Body of pancreas (tissue), 4 donors: ENCODE measurements around the gene TMPRSS5.

Experiments used
- CTCF ChIP-seq, 7 experiments: fragments of 450-650 bp in 4 of 7; fragments of 200-600 bp in 3 of 7; sonication (generic) in 3 of 7; IDR thresholded peaks; one replicate each; pipeline ENCODE4 v1.5.1; 2016 to 2019; ENCODE audit warnings: antibody characterized with exemption in 7 of 7
- POLR2A ChIP-seq, 3 donors: fragments of 450-650 bp; IDR thresholded peaks; one replicate each; pipeline ENCODE4 v1.6.1; 2016; ENCODE audit warnings: antibody characterized with exemption in 3 of 3, mild to moderate bottlenecking in 2 of 3

- TF ChIP-seq POLR2A (IDR thresholded peaks at IDR 0.05) (no peak), CTCF (IDR thresholded peaks at IDR 0.05) (no peak)
Measured at GRCh38 chr11:113638376-113638775, 67.7 kb downstream of the TMPRSS5 start.
